HCT116 (cell line): ENCODE results near the gene LIPT1. TPM values are rescaled to one million over a fixed set of nuclear protein-coding genes. Genes with fewer than 3 reads are reported as not detected.

ENCODE experiments used
- ATAC-seq: fragments of 200-7000 bp; cut with Tn5 transposase; 2 replicates; pipeline ENCODE4 v1.9.1; 2020; ENCODE audit warnings: mild to moderate bottlenecking, moderate library complexity
- BruUV-seq: library from RNA; stranded (reverse); fragments of 400-500 nt; replicated peaks from 2 replicates; lab custom pipeline; 2021; lab: Mats Ljungman, UMichigan
- CTCF ChIA-PET: fragments of 300-600 bp; sonication (Branson Sonifier 250); formaldehyde crosslinking; loops from one replicate; lab custom pipeline; 2021; ENCODE audit warnings: antibody characterized with exemption; lab: Charles Lee
- POLR2A ChIA-PET: fragments of 300-600, 350-600 bp; sonication (Branson Sonifier 250); formaldehyde crosslinking; loops from one replicate; lab custom pipeline; 2021; ENCODE audit warnings: antibody characterized with exemption; lab: Charles Lee
- RAD21 ChIA-PET, 2 experiments: fragments of 300-600 bp; sonication (Branson Sonifier 250); formaldehyde crosslinking; loops; one replicate each; lab custom pipeline; 2023; ENCODE audit warnings: low total read pairs in 2 of 2; ENCODE audit not compliant: uncharacterized antibody in 2 of 2, unreplicated experiment in 2 of 2, low non-redundant PET in 1 of 2; lab: Charles Lee
- DNase-seq: peaks from one replicate; pipeline ENCODE4 v3.0.0-alpha.2; 2010; ENCODE audit warnings: low read depth, low spot score
- H2AFZ ChIP-seq: fragments of 200-600 bp; shearing (Covaris generic), sonication (generic); 2 replicates; pipeline ENCODE4 v1.6.1; 2017; ENCODE audit warnings: low read depth, mixed run types, mixed read lengths, antibody characterized with exemption, low read length; ENCODE audit not compliant: poor library complexity, severe bottlenecking
- H3K27ac ChIP-seq: 2 replicates; pipeline ENCODE4 v1.5.1; 2012; ENCODE audit warnings: low read depth, low read length
- H3K27me3 ChIP-seq: fragments of 200-600 bp; sonication (generic); 2 replicates; pipeline ENCODE4 v1.6.1; 2016; ENCODE audit warnings: mixed run types, low read length, mixed read lengths; ENCODE audit not compliant: insufficient read depth
- H3K36me3 ChIP-seq, 2 experiments: fragments of 200-500 bp in 1 of 2; fragments of 200-600 bp in 1 of 2; sonication (Bioruptor generic) in 1 of 2; sonication (generic) in 1 of 2; 2 replicates each; pipeline versions ENCODE4 v1.5.1 to v1.6.1; 2014 to 2016; ENCODE audit warnings: low read length in 2 of 2, inconsistent platforms in 1 of 2, mixed read lengths in 1 of 2, mixed run types in 1 of 2; ENCODE audit not compliant: insufficient read depth in 2 of 2, control insufficient read depth in 1 of 2
- H3K4me1 ChIP-seq, 2 experiments: fragments of 200-600 bp in 1 of 2; sonication (generic) in 1 of 2; 2 replicates each; pipeline versions ENCODE4 v1.5.1 to v1.6.1; 2012 to 2017; ENCODE audit warnings: low read length in 2 of 2, inconsistent platforms in 1 of 2, mild to moderate bottlenecking in 1 of 2, mixed read lengths in 1 of 2, mixed run types in 1 of 2, moderate library complexity in 1 of 2; ENCODE audit not compliant: insufficient read depth in 2 of 2, control insufficient read depth in 1 of 2
- H3K4me2 ChIP-seq: fragments of 200-600 bp; sonication (generic); 2 replicates; pipeline ENCODE4 v1.6.1; 2017; ENCODE audit warnings: mixed run types, low read length, mixed read lengths
- H3K4me3 ChIP-seq, 2 experiments: fragments of 200-600 bp in 1 of 2; sonication (generic) in 1 of 2; replicated peaks in 1 of 2; 2 replicates each; pipeline ENCODE4 v1.5.1; 2011 to 2016; ENCODE audit warnings: low read length in 2 of 2, control low read depth in 1 of 2, low read depth in 1 of 2, mild to moderate bottlenecking in 1 of 2, mixed read lengths in 1 of 2, mixed run types in 1 of 2
- H3K79me2 ChIP-seq: fragments of 200-600 bp; sonication (generic); 2 replicates; pipeline ENCODE4 v1.6.1; 2017; ENCODE audit warnings: mild to moderate bottlenecking, mixed run types, low read length, moderate library complexity, mixed read lengths; ENCODE audit not compliant: insufficient read depth
- H3K9ac ChIP-seq: fragments of 200-600 bp; sonication (generic); 2 replicates; pipeline ENCODE4 v1.6.1; 2016; ENCODE audit warnings: low read length, mixed read lengths
- H3K9me2 ChIP-seq: fragments of 200-600 bp; sonication (generic), shearing (Covaris generic); 2 replicates; pipeline ENCODE4 v1.6.1; 2017; ENCODE audit warnings: mixed run types, mild to moderate bottlenecking, moderate library complexity; ENCODE audit not compliant: insufficient read depth
- H3K9me3 ChIP-seq, 2 experiments: fragments of 200-500 bp in 1 of 2; fragments of 200-600 bp in 1 of 2; sonication (Bioruptor generic) in 1 of 2; sonication (generic) in 1 of 2; 2 replicates each; pipeline ENCODE4 v1.6.1; 2014 to 2017; ENCODE audit warnings: low read length in 2 of 2, mixed read lengths in 2 of 2, inconsistent platforms in 1 of 2, low read depth in 1 of 2, mild to moderate bottlenecking in 1 of 2, mixed run types in 1 of 2, moderate library complexity in 1 of 2; ENCODE audit not compliant: control insufficient read depth in 1 of 2, insufficient read depth in 1 of 2
- H4K20me1 ChIP-seq: fragments of 200-600 bp; sonication (generic), shearing (Covaris generic); 2 replicates; pipeline ENCODE4 v1.6.1; 2017; ENCODE audit warnings: mixed run types, mild to moderate bottlenecking, moderate library complexity; ENCODE audit not compliant: insufficient read depth
- CBX3 ChIP-seq: IDR thresholded peaks from 2 replicates; pipeline ENCODE4 v1.6.1; 2012; ENCODE audit warnings: low read depth
- EGR1 ChIP-seq: IDR thresholded peaks from 2 replicates; pipeline ENCODE4 v1.6.1; 2012; ENCODE audit warnings: low read depth
- ELF1 ChIP-seq: IDR thresholded peaks from 2 replicates; pipeline ENCODE4 v1.6.1; 2012; ENCODE audit warnings: low read depth, borderline replicate concordance
- EZH2phosphoT487 ChIP-seq: fragments of 200-600 bp; IDR thresholded peaks from 2 replicates; pipeline ENCODE4 v1.6.1; 2018; ENCODE audit warnings: antibody characterized with exemption, borderline replicate concordance
- POLR2A ChIP-seq: IDR thresholded peaks from 2 replicates; pipeline ENCODE4 v1.7.0; 2011; ENCODE audit warnings: borderline replicate concordance; ENCODE audit not compliant: insufficient read depth, insufficient read length; ENCODE audit errors: extremely low read depth
- RAD21 ChIP-seq: IDR thresholded peaks from 2 replicates; pipeline ENCODE4 v1.6.1; 2012; ENCODE audit warnings: low read depth, mild to moderate bottlenecking
- SP1 ChIP-seq: IDR thresholded peaks from 2 replicates; pipeline ENCODE4 v1.6.1; 2012; ENCODE audit warnings: low read depth
- SRF ChIP-seq: IDR thresholded peaks from 2 replicates; pipeline ENCODE4 v1.6.1; 2012; ENCODE audit warnings: low read depth
- YY1 ChIP-seq: IDR thresholded peaks from 2 replicates; pipeline ENCODE4 v1.6.1; 2011; ENCODE audit warnings: low read length, low read depth, moderate library complexity, mild to moderate bottlenecking; ENCODE audit not compliant: insufficient replicate concordance; ENCODE audit errors: extremely low read depth
- ZNF274 ChIP-seq: fragments of 200-500 bp; sonication (Bioruptor generic); IDR thresholded peaks from 2 replicates; pipeline ENCODE4 v1.6.1; 2014; ENCODE audit warnings: mild to moderate bottlenecking, low read depth, low read length, inconsistent platforms
- intact Hi-C: fragments of 100-400 bp; cut with micrococcal nuclease; formaldehyde crosslinking; loops from 2 replicates; pipeline ENCODE4 v1.10.0; 2022
- total RNA-seq: library from RNA; stranded (reverse); gene quantifications from one replicate; pipeline ENCODE4 v1.2.1, GENCODE V29; 2021; ENCODE audit not compliant: unreplicated experiment
- TF ChIP-seq, protein P1 (sequence below): IDR thresholded peaks from 2 replicates; pipeline ENCODE4 v1.6.1; 2012
- TF ChIP-seq, protein P2 (sequence below): IDR thresholded peaks from 2 replicates; pipeline ENCODE4 v1.6.1; 2012; ENCODE audit warnings: low read depth
- TF ChIP-seq, protein P3 (sequence below), 3 experiments: fragments of 200-600 bp in 1 of 3; sonication (generic) in 1 of 3; IDR thresholded peaks in 2 of 3; conservative IDR thresholded peaks in 1 of 3; 2 replicates each; pipeline ENCODE4 v1.5.1; 2012 to 2017; ENCODE audit warnings: low read depth in 2 of 3, low read length in 2 of 3, antibody characterized with exemption in 1 of 3, borderline replicate concordance in 1 of 3, control low read depth in 1 of 3, mild to moderate bottlenecking in 1 of 3, mixed read lengths in 1 of 3, mixed run types in 1 of 3, moderate library complexity in 1 of 3; ENCODE audit not compliant: insufficient read depth in 1 of 3

Gene LIPT1
- total RNA-seq, 1 experiment from 2014 or later: 8.5 TPM

DNA sequence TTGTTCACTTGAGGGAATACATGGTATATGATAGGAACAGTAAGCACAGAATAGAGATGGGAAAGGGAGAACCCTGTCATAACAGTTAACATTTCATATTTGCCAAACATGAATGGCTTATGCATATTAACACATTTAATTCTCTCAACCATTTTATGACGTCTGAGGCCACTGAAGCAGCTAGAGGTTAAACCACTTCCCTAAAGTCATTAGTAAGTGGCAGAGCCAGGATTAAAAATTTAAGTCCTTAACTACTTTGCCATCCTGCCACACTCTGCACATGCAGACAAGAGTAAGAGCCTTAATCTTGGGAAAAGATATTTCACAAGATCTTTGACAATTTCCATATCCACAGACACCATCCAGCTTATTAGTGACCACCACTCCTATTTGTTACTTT is 2.1 kb downstream of the LIPT1 start:
- peaks cover 13 to 15% of the 10 kb centered on the region in 2 experiments for H3K4me1 ChIP-seq
- H3K9me2 ChIP-seq: no peaks in the 10 kb centered on the region
- RAD21 ChIA-PET: no interaction called here
- no peak for ATAC-seq
- H3K27me3 ChIP-seq: no peaks in the 10 kb centered on the region
- H3K36me3 ChIP-seq: 0 out of 4 replicates have a peak, but pooled peaks cover 0 to 3% of the 10 kb centered on the region in 2 experiments
- H3K9ac ChIP-seq: no peak overlapping the region
- no peaks in the 10 kb centered on the region for H3K9me3 ChIP-seq
- BruUV-seq: no TSS peak
- intact Hi-C loops: loop anchor here (10.0 kb wide), 1 partner anchor 338 kb away; the partner anchor contains the start of gene REV1
- peaks cover 5% of the 10 kb centered on the region; the same call in 1 of the 2 replicates for H3K79me2 ChIP-seq
- TF ChIP-seq, protein P1, sequence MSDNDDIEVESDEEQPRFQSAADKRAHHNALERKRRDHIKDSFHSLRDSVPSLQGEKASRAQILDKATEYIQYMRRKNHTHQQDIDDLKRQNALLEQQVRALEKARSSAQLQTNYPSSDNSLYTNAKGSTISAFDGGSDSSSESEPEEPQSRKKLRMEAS: no peak
- no peak for TF ChIP-seq EZH2phosphoT487
- no peak for TF ChIP-seq RAD21
- TF ChIP-seq EGR1: no peak
- no peak for TF ChIP-seq SRF
- no peak for TF ChIP-seq CBX3
- no peak for TF ChIP-seq POLR2A
- no peak for TF ChIP-seq ELF1
- TF ChIP-seq, all 23 proteins: peak for 0
- Histone ChIP-seq H3K27ac (no peak overlapping the region), H3K4me2 (no peak overlapping the region), H4K20me1 (no peaks in the 10 kb centered on the region), H2AFZ (no peak overlapping the region), H3K4me3 (no peak overlapping the region)
- CTCF ChIA-PET: no interaction called here
- POLR2A ChIA-PET: no interaction called here
- DNase-seq: no peak

DNA sequence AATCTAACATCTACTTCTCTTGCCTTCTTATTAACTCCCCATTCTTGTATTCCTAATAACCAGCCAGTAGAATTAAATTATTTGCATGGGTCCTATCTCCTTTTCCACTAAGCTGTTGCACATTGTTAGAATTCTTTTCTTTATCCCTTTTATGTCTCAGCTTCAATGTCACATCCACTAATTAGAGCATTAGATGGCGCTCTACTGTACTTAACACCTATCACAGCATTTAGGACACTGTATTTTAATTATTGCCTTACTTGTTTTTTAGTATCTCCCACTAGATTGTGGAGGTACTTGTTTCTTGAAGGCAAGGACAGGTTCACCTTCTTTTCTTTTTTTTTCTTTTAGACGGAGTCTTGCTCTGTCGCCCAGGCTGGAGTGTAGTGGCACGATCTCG is 3.8 kb downstream of the LIPT1 start:
- no peaks in the 10 kb centered on the region for H3K9me3 ChIP-seq
- H3K4me3 ChIP-seq: no peak overlapping the region
- intact Hi-C loops: loop anchor here (10.0 kb wide), 1 partner anchor 336 kb away; the partner anchor contains the start of gene REV1
- ChIA-PET RAD21 (no interaction called here), POLR2A (no interaction called here), CTCF (interaction anchor here (1.1 to 1.4 kb wide), 2 partner anchors 9 to 331 kb away, joined by 3 read pairs; partner anchors contain the start of gene REV1)
- ATAC-seq (no peak), DNase-seq (no peak)
- BruUV-seq: no TSS peak
- no peaks in the 10 kb centered on the region for H3K9me2 ChIP-seq
- 0 out of 4 replicates have a peak, but pooled peaks cover 0 to 3% of the 10 kb centered on the region in 2 experiments for H3K36me3 ChIP-seq
- TF ChIP-seq ZNF274: no peak
- TF ChIP-seq, protein P1: no peak
- no peak for TF ChIP-seq SP1
- TF ChIP-seq YY1: no peak
- TF ChIP-seq, protein P2, sequence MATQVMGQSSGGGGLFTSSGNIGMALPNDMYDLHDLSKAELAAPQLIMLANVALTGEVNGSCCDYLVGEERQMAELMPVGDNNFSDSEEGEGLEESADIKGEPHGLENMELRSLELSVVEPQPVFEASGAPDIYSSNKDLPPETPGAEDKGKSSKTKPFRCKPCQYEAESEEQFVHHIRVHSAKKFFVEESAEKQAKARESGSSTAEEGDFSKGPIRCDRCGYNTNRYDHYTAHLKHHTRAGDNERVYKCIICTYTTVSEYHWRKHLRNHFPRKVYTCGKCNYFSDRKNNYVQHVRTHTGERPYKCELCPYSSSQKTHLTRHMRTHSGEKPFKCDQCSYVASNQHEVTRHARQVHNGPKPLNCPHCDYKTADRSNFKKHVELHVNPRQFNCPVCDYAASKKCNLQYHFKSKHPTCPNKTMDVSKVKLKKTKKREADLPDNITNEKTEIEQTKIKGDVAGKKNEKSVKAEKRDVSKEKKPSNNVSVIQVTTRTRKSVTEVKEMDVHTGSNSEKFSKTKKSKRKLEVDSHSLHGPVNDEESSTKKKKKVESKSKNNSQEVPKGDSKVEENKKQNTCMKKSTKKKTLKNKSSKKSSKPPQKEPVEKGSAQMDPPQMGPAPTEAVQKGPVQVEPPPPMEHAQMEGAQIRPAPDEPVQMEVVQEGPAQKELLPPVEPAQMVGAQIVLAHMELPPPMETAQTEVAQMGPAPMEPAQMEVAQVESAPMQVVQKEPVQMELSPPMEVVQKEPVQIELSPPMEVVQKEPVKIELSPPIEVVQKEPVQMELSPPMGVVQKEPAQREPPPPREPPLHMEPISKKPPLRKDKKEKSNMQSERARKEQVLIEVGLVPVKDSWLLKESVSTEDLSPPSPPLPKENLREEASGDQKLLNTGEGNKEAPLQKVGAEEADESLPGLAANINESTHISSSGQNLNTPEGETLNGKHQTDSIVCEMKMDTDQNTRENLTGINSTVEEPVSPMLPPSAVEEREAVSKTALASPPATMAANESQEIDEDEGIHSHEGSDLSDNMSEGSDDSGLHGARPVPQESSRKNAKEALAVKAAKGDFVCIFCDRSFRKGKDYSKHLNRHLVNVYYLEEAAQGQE: no peak
- TF ChIP-seq RAD21: 0 out of 2 replicates have a peak, but pooled peaks have one; percentile 12
- TF ChIP-seq, protein P3, sequence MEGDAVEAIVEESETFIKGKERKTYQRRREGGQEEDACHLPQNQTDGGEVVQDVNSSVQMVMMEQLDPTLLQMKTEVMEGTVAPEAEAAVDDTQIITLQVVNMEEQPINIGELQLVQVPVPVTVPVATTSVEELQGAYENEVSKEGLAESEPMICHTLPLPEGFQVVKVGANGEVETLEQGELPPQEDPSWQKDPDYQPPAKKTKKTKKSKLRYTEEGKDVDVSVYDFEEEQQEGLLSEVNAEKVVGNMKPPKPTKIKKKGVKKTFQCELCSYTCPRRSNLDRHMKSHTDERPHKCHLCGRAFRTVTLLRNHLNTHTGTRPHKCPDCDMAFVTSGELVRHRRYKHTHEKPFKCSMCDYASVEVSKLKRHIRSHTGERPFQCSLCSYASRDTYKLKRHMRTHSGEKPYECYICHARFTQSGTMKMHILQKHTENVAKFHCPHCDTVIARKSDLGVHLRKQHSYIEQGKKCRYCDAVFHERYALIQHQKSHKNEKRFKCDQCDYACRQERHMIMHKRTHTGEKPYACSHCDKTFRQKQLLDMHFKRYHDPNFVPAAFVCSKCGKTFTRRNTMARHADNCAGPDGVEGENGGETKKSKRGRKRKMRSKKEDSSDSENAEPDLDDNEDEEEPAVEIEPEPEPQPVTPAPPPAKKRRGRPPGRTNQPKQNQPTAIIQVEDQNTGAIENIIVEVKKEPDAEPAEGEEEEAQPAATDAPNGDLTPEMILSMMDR (IDR thresholded peaks at IDR 0.05 in 2 of 3, conservative IDR thresholded peaks at IDR 0.05 in 1 of 3; ENCODE audit: borderline replicate concordance in 1 of 3, insufficient read depth in 1 of 3, low read depth in 2 of 3, low read length in 2 of 3): peak in 2 of 3 experiments; percentile 18 to 41; a peak in 3 of 6 replicates
- H2AFZ ChIP-seq: no peak overlapping the region
- no peak overlapping the region for H3K4me2 ChIP-seq
- H3K27ac ChIP-seq: no peak overlapping the region
- peaks cover 11 to 13% of the 10 kb centered on the region in 2 experiments for H3K4me1 ChIP-seq
- H3K79me2 ChIP-seq: peaks cover 5% of the 10 kb centered on the region; the same call in 1 of the 2 replicates
- H3K9ac ChIP-seq: no peak overlapping the region
- no peaks in the 10 kb centered on the region for H4K20me1 ChIP-seq
- no peaks in the 10 kb centered on the region for H3K27me3 ChIP-seq
